Brain microvascular endothelial cell (primary cell): ENCODE data around the gene MYT1.

Experiments
- DNase-seq: peaks from one replicate; pipeline ENCODE4 v3.0.0-alpha.2; 2020
- H3K27ac ChIP-seq: fragments of 250-450 bp; sonication (Bioruptor Pico); 2 replicates; pipeline ENCODE4 v1.5.1; 2020; ENCODE audit warnings: mild to moderate bottlenecking, moderate library complexity
- H3K27me3 ChIP-seq: fragments of 250-450 bp; sonication (Bioruptor Pico); replicated peaks from 2 replicates; pipeline ENCODE4 v1.5.1; 2020; ENCODE audit warnings: mild to moderate bottlenecking
- H3K36me3 ChIP-seq: fragments of 250-450 bp; sonication (Bioruptor Pico); replicated peaks from 2 replicates; pipeline ENCODE4 v1.5.1; 2020; ENCODE audit warnings: mild to moderate bottlenecking
- H3K4me3 ChIP-seq: 2 replicates; pipeline ENCODE4 v1.5.1; 2011; ENCODE audit warnings: low read depth, mild to moderate bottlenecking, control low read depth, low read length, moderate library complexity
- CTCF ChIP-seq: IDR thresholded peaks from 2 replicates; pipeline ENCODE4 v1.5.1; 2011; ENCODE audit warnings: low read depth, mild to moderate bottlenecking, moderate library complexity, low read length, control low read depth, inconsistent platforms; ENCODE audit errors: missing control alignments
- in situ Hi-C: cut with HindIII; loops from 2 replicates; pipeline ENCODE4 v1.10.0; 2017; ENCODE audit warnings: low sequenced_read_pairs, low pct_ligation_motif_present

The MYT1 gene

GRCh38 chr20:64144144-64144912 lies 19.9 kb upstream of the MYT1 start:
- peaks cover 1% of the 10 kb centered on the region for H3K27me3 ChIP-seq
- H3K4me3 ChIP-seq, result no peak overlapping the region
- in situ Hi-C loops, result no loop called here
- TF ChIP-seq CTCF, result no peak
- no peak overlapping the region for H3K27ac ChIP-seq
- no peak for DNase-seq
- no peaks in the 10 kb centered on the region for H3K36me3 ChIP-seq

- in situ Hi-C loops, result no loop called here
Measured at GRCh38 chr20:64145458-64146300, 18.6 kb upstream of the MYT1 start.

GRCh38 chr20:64146301-64146935 lies 17.8 kb upstream of the MYT1 start:
- no peak for DNase-seq
- TF ChIP-seq CTCF, result no peak
- Histone ChIP-seq H3K4me3 (no peak overlapping the region), H3K27me3 (no peaks in the 10 kb centered on the region), H3K27ac (no peak overlapping the region), H3K36me3 (no peaks in the 10 kb centered on the region)
- in situ Hi-C loops, result no loop called here

More at GRCh38 chr20:64145458-64146300, 18.6 kb upstream of the MYT1 start:
- H3K36me3 ChIP-seq, result no peaks in the 10 kb centered on the region
- DNase-seq, result no peak
- TF ChIP-seq CTCF, result peak; percentile 42
- no peak overlapping the region for H3K4me3 ChIP-seq
- peaks cover under 1% of the 10 kb centered on the region for H3K27me3 ChIP-seq
- H3K27ac ChIP-seq, result no peak overlapping the region

- Histone ChIP-seq H3K27me3 (no peaks in the 10 kb centered on the region), H3K4me3 (no peak overlapping the region), H3K27ac (no peak overlapping the region), H3K36me3 (no peaks in the 10 kb centered on the region)
- in situ Hi-C loops, result no loop called here
- no peak for DNase-seq
- TF ChIP-seq CTCF, result no peak
Measured at GRCh38 chr20:64146936-64147477, 17.2 kb upstream of the MYT1 start.

GRCh38 chr20:64148581-64148980 lies 15.7 kb upstream of the MYT1 start:
- in situ Hi-C loops, result no loop called here

More at GRCh38 chr20:64148581-64148980, 15.7 kb upstream of the MYT1 start:
- H3K4me3 ChIP-seq, result no peak overlapping the region
- H3K27me3 ChIP-seq, result no peaks in the 10 kb centered on the region
- DNase-seq, result no peak
- no peak for TF ChIP-seq CTCF
- H3K27ac ChIP-seq, result no peak overlapping the region
- H3K36me3 ChIP-seq, result no peaks in the 10 kb centered on the region
